PFSK-1 (cell line): ENCODE data around the gene CAV1.

ENCODE experiments used
- POLR2AphosphoS5 ChIP-seq: IDR thresholded peaks from 2 replicates; pipeline ENCODE4 v1.6.1; 2012; ENCODE audit warnings: low read depth, mild to moderate bottlenecking, control low read depth, low read length, moderate library complexity
- TAF1 ChIP-seq: IDR thresholded peaks from 2 replicates; pipeline ENCODE4 v1.6.1; 2012; ENCODE audit warnings: low read length, control low read depth, borderline replicate concordance; ENCODE audit not compliant: insufficient read depth

GRCh38 chr7:116545411-116545993, 20.7 kb downstream of the CAV1 start:
- TF ChIP-seq TAF1, result no peak
- no peak for TF ChIP-seq POLR2AphosphoS5
